B cell (primary cell): Measurements from ENCODE around the gene ATP8A1.

Source experiments
- CTCF ChIP-seq: fragments of 200-600 bp; IDR thresholded peaks from one replicate; pipeline ENCODE4 v1.8.0; 2022; ENCODE audit warnings: antibody characterized with exemption, mild to moderate bottlenecking
- EZH2 ChIP-seq: IDR thresholded peaks from 2 replicates; pipeline ENCODE4 v1.6.1; 2012; ENCODE audit warnings: borderline replicate concordance, low read depth, mild to moderate bottlenecking, moderate library complexity, low read length; ENCODE audit not compliant: insufficient read depth, poor library complexity, severe bottlenecking

GRCh38 chr4:42410446-42410845 is 246.5 kb downstream of the ATP8A1 start:
- TF ChIP-seq EZH2 = no peak
- no peak for TF ChIP-seq CTCF
